Fibroblast of skin of right biceps (primary cell): ENCODE measurements around the gene C6orf118.

ENCODE experiments used
- DNase-seq: peaks from one replicate; pipeline ENCODE4 v3.0.0-alpha.2; 2013

Gene C6orf118

DNA sequence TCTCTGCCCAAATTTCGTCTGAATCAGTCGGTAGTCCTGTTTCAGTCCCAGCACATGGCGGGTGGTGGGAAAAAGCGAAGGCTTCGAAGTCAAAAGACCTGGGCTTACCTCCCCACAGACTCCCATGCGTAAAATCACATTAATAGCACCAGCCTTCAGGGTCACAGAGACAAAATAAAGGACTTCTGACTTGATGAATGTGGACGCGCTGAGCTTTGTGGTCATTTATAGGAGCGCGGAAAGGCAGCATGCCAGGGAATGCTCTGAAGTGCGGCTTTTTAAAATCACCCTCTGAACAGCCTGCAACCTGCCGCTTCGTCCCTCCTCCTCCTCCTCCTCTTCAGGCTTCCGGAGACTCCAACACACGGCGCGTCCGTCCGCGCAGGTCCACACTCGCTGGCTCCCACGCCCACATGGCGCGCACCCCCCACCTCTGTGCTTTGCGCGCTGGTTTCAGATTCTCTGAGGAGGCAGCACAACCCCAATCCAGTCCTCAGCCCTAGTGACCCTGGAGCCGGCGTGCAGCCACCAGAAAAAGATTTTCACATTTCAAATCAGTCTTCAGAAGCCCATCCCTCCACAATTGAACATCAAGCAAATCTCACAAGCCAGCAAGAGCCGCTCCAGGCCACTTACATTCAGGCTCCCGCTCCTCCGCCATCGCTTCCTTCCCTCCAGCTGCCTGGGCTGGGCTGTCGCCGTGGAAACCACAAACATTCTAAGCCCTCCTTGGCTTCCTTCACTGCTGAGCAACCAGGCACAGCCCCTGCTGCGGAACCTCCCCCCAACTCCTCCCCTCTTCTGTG, at the start of gene C6orf118:
C6orf118 (minus strand) TSS at position 680 of the 806 bp plus-strand sequence; CDS start at position 661, 19 bp downstream.
- peak; percentile 74 for DNase-seq

DNA sequence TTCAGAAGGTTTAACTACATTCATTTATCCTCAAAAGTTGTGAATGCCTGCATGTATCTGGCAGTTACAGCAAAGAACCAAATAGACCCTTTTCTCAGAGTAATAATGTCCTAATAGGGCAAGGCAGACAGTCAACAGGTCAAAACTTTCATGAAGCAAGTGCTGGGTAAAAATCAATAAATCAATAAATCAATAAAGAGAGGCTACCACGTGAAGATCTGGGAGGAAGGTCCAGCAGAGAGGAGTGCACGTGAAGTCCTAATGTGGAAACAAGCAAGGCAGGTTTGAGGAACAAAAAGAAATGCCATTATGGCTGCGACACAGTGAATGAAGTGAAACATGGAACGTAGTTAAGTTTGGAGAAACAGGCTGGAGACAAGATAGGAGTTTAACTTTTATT, 36.3 kb upstream of the C6orf118 start:
- no peak for DNase-seq

DNA sequence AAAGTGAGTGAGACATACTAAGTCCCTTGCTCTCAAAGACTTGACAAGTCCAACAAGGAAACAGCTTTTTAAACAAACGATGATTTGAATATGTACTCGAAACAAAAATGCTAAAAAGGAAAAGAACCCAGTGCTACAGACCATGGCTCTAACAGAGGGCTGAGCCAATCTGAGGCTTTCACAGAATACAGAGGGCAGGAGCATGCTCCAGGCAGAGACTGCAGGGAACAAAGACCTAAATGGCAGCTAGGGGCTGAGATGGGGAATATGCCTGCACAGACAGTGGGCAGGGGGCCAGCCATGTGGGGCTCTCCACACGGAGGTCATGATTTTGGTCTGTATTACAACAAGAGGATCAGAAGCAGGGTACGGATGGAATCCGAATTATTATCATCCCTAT, 31.1 kb upstream of the C6orf118 start:
- DNase-seq, result no peak

DNA sequence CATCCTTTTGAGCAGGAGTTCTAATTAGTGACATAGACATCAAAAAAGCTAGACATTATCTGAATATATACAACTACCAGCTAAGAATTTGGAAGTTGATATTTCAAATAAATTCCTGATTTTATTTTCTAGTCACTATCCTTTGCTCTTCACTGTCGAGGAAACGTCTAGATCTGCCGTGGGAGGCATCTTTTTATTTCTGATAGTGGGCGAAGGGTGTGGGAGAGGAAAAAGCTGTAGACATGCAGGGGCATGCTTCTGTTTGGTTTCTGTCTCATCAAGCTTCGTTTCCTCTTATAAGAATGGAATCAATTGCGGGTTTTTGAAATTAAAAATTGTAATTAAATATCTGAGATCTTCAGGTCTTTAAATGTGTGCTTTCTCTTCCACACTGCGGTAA, 16.2 kb upstream of the C6orf118 start:
- DNase-seq, result no peak

DNA sequence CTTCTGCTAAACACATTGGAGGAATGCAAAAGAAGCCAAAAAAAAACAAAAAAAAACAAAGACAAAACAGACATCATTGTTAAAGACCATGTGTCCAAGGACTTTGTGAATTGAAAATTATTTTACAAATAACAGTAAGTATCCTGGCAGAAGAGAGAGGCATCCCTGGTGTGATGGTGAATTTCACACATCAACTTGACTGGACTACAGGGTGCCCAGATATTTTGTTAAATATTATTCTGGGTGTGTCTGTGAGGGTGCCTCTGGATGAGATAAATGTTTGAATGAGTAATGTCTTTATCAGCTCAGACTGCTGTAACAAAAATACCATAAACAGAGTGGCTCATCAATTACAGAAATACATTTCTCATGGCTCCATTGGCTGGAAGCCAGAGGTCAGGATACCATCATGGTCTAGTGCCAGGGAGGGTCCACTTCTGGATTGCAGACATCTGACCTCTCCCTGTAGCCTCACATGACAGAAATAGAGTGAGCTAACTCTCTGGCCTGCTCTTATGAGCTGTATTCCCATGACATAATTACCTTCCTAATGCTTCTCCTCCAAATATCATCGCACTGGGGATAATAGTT, 12.2 kb upstream of the C6orf118 start:
- no peak for DNase-seq

DNA sequence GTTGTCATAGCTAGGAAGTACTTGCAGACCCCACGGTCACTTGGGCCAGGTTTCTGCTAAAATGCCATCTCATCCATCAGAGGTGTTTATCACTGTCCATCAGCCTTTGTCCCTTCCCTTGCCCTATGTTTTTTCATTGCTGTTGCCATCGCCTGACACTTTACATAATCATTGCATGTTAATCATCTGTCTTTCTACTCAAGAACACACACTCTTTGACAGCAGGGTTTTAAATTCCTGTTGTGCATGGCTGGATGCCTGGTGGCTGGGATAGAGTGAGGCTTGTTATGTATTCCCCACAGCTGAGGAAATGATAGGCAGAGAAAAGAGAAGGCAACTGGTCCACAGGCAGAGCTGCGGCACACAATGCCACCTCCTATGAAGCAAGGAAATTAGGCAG, 11.7 kb upstream of the C6orf118 start:
- no peak for DNase-seq

DNA sequence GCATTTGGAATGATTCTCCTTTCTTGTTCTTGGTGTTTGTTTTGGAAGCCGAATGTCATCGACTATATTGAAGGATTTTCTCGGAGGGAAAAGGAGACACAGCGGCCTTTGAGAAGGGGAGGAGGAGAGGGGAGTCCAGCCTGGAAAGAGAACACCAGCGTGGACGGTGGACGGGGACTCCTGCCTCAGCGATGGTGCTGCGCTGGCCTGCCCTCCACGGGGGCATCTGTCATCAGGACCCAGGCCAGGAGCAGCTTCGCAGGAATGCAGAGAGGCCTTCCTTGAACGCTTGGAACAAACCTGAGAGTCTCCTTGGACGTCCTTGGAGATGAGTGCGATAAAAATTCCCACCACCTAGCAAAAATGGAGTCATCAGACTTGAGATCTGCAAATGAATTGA, 8.3 kb upstream of the C6orf118 start:
- DNase-seq, result no peak

DNA sequence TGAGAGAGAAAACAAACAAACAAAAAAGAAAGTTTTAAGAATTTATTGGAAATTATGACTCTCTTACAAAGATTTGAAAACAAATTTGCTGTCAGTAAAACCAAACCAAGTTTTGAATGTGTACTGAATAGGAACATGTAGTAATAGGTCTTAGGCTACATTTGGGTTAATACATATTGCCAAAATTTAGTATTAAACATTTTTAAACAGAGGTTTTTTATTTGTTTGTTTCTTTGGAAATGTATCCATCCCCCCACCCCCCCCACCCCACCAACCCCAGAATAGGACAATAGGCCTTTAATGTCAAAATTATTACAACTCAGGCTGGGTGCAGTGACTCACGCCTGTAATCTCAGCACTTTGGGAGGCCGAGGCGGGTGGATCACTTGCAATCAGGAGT, 2.5 kb downstream of the C6orf118 start:
- no peak for DNase-seq

DNA sequence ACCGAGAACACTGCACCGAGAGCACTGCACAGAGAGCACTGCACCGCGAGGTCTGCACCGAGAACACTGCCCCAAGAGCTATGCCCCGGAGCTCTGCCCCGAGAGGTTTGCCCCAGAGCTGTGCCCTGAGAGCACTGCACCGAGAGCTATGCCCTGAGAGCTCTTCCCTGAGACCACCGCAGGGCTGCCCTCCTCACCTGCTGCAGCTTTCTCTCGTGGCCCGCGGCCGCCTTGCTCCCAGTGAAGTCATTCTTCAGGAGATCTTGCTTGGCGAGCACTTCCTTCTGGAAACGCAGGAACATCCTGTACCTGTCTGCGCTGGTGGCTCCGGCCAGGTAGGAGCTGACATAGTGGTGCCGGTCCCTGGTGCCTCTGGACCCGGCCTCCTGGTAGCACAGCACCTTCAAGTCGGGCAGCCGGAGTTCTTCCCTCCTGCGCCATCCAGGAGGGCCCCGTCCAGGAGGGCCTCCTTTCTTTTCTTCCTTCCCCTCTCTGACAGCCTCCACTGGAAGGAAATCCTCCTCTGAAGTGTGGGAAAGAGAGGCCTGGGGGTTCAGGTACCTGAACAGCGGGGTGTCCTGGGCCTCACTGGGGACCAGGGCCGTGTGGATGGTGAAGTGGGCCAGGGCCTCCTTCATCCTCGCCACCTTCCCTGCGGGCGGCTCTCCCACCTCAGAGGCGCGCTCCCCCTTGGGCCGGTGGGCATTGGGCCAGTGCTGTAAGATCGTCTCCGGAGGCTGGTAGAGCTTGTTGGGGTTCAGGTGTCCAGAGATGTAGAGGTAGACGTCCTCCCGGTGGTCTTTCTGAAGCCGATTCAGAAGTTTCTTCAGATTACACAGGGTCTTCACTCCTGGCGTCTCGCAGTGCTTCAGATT, 7.8 kb downstream of the C6orf118 start:
- no peak for DNase-seq

DNA sequence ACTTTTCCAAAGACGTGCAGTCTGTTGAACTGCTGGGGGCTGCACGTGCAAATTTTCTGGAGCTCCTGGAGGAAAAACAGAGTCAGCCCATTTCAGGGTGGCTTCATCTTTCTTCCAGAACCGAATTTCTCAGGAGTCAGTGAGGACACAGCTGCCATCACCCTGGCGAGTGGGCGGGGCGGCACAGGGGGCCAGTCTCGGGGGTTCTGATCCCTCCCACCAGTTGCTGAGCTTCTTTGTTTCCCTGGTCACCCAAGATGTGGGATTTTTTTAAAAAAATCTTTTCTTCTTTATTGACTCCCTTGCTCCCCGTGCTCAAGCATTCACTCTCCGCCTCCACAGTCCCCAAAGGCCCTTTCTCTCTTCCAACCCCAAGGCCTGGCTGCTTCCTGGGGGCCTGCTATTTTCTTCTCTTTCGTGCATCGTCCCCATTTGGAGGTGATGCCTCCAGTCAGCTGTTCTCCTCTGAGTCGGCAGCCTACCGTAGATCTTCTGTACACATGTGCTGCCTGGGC, 8.9 kb downstream of the C6orf118 start:
- no peak for DNase-seq

DNA sequence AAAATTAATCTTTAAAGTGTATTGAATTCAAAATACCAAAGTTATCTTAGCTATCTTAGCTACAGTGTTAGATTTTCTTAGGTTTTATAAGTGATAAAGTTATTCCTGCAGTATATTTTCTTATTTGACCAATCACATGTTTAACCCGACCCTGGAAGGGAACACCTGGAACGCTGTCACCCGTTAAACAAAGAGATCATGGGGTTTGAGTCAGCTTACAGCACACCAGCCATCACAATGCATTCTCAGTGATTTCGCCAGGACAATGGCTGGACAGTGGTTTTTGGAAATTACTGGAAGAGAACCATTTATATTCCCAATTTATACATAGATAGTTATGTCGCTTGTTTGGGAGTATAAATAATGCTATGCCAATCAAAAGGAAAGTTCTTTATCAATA, 10.5 kb downstream of the C6orf118 start:
- DNase-seq, result no peak

DNA sequence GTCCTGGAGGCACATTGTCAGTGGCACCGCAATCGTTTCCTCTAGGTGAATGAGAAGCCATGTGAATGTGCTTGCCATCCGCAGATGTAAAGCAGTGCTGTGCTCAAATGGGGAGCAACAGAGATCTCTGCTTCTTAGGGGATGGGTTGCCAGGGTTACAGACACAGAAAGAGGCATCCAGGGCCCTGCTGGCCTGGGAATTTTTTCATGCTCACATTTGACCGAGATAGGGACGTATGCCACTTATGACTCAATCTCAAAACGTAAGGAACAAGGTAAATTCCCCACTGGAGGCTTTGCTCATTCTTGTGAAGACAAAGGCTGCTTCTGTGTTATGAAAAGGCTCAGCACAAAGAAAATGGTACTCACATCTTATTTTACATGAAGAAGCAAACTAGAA, 11.0 kb downstream of the C6orf118 start:
- no peak for DNase-seq

DNA sequence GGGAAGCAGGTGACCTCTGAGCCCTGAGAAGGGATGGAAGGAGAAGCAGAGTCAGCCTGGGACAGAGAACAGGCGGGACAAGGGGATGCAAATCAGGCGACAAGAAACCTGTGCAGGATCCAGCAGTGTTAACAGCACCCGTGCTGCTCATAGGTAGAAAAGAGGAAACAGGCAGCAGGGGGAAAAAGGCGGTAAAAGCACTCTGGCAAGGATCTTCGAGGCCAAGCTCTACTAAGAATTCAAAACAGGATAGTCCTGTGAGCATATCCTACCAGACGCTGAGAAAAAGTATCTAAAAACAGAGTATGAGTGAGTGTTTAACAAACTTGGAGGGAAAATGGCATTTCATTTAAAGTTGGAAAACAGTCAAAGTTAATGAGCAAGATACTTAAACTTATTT, 16.7 kb downstream of the C6orf118 start:
- no peak for DNase-seq

DNA sequence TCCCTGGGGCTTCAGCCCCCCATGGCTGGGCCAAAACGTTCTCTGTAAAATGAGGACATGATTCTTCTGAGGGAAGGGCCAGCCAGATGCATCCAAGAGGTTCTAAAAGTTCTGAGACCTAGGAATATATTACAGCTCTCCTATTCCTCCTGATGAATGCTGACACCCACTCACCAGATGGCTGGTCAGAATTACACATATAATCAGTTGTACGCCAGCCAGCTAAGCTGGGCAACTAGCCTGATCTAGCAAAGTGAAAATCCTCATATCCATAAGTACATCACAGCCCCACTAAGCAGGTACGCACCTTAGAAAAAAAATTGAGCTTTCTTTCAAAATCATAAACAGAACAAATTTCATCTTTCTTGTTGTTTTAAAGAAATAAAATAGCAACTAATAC, 34.8 kb downstream of the C6orf118 start:
- DNase-seq, result no peak

DNA sequence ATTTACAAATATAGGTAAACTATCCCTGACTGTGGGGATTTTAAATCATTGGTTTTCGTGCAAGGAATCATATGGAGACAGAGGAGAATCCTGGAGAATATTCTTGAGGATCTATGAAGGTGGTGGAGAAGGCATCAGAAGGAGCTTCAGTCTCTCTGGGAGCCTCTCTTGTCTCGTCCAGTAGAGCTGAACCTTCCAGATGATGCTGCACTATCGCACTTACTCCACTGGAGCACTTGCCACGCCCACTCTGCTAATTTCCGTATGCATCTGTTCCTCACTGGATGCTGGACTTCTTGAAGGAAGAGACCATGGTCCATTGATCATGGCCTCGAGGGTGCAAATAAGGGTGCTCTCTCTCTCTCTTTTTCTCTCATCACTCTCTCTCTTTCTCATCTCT, 36.8 kb downstream of the C6orf118 start:
- no peak for DNase-seq

DNA sequence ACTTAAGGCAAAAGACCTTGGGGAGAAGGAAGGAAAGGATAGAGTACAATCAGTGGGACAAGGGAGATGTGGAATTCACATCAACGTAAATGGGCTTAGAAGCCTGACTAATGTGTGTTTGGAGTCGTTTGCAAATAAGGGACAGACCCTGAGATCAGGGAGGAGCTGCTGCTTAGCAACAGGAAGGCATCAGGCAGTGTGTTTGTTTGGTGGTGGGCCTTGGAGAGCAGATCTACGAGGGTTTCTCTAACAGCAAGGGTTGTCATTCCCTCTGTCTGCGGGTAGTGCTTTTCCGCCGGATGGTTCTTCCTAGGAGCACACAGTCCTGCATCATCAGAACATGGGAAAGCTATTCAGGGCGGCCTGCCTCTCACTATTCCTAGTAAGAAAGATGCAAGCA, 40.4 kb downstream of the C6orf118 start:
- no peak for DNase-seq

DNA sequence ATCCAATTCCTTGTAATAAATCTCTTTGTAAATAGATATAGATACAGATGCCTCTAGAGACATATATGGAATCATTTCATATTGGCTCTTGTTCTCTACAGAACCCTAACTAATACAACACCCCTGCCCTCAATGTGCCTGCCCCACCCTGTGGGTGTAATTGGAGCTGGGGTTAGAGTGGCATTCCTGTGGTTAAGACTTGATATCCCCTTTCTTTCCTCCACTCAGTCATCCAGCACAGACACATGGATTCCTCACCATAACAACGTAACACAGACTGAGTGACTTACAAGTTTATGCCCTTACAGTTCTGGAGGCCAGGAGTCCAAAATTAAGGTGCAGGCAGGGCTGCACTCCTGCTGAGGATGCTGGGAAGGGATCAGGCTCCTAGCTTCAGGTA, 42.8 kb downstream of the C6orf118 start:
- DNase-seq, result no peak

DNA sequence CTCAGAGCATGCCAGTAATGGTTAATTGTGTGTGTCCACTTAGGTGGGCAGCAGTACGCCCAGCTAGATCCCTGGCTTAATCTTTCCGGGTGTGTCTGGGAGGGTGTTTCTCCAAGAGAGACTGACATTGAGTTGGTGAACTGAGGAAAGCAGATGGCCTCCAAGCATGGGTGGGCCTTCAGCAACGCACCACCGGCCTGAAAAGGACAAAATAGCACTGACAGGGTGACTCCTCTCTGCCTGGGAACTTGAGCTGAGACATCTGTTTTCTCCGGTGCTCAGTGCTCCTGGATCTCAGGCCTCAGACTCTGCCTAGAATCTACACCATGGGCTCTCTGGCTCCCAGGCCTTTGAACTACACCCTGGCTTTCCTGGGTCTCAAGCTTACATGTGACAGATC, 43.2 kb downstream of the C6orf118 start:
- no peak for DNase-seq

DNA sequence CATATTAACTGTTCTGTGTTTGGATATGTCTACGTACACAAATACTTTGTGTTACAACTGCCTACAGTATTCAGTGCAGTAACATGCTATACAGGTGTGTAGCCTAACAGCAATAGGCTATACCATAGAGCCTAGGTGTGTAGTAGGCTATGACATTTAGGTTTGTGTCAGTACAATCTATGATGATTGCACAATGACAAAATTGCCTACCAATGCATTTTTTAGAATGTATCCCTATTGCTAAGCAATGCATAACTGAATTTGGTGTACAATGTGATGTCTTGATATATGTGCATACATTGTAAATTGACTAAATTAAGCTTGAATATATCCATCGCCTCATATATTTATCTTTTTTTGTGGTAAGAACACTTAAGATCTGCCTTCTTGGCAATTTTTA, 48.9 kb downstream of the C6orf118 start:
- no peak for DNase-seq

DNA sequence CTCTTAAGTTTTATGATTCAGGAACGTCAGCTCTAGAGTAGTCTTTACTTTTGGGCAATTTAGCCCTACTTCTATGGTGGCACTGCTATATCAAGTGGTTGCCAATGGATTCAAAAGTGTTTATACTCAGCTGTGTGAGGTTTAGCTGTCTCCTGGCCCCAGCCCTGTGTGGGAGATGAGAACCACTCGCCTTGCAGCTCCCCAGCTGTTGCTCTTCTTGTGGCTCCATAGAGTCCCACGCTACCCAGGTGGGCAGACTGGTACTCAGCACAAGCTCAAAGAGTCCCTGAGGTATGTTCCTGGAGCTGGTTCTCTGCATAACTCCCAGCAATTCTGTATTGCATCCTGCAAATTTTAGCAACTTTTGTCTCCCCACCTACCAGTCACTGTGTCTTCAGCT, 59.6 kb downstream of the C6orf118 start:
- DNase-seq, result no peak

DNA sequence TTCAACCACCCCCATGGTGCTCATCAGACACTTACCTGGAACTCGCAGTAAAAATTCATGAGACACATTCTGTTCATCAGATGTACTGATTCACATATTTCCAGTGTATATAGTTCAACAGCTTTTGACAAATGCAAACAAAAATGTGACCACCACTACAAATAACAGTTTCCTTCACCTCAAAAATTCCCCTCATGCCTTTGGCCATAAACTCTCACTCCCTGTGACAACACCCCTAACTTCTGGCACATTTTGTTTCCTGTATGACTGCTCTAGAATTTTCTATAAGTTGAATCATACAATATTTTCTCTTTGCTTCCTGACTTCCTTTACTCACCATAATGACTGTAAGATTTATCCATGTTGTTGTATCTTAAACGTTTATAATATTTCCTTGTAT, 63.7 kb downstream of the C6orf118 start:
- peak; percentile 60 for DNase-seq

DNA sequence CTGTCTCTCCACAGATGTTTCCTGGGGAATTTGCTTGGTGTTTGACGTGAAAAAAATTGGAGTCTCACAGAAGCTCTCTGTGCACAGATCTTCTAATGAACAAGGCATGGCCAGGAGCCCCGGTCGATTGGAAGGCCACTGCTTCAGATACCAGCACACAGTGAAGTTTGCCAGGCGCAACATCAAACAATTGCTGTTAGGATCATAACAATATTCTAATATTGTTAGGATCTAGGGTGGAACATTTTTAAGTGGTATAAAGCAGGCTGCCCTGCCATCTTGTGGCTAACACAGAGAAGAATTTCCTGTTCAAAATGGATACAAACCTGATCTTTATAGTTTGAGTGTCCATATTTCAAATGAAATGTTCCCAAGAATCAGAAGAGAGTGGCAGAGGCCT, 64.1 kb downstream of the C6orf118 start:
- peak; percentile 50 for DNase-seq

DNA sequence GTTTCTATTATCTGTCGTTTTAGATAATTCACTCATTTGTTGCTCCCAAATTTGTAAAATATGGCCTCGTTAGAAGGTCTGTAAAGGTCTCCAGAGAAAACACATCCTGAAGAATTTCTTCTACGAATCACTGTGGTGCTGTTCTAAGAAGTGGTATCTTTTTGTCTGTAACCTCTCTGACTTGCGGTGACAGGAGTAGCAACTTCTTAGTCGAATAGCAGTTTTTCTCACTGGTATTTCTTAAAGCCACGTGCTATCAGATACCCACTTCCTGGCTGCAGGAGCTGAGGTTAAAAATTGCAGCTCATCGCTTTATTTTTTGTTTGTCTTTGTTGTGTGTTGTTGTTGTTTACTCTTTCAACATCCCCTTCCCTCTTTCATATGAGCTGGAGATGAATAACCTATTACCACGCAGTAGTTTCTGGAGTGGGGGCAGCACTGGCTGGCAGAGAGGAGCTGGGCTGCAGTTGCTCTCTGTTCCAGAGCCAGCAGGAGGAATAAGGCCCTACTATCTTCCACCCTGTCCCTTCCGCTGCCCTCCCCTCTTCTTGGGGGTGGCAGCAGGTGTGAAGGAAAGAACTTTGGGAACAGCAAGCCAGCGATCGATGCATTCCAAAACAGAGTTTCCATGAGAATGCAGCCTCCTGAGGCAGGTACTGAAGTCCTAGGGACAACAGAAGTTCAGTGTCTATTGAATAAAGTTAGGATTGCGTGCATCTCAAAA, 64.7 kb downstream of the C6orf118 start:
- no peak for DNase-seq
